GM10248 (cell line): ENCODE data around the gene PYURF.

Experiments
- CTCF ChIA-PET: fragments of 300-600 bp; sonication (Branson Sonifier 250); formaldehyde crosslinking; extraction: SDS; loops from one replicate; lab custom pipeline; 2021; ENCODE audit warnings: antibody characterized with exemption; lab: Yijun Ruan, JAX
- POLR2A ChIA-PET: fragments of 350-650 bp; sonication (Branson Sonifier 250); formaldehyde crosslinking; extraction: SDS; loops from one replicate; lab custom pipeline; 2020; ENCODE audit warnings: antibody characterized with exemption; lab: Yijun Ruan, JAX
- DNase-seq: peaks from one replicate; pipeline ENCODE4 v3.0.0; 2012; ENCODE audit errors: extremely low spot score
- TF ChIP-seq, protein P1 (sequence below): IDR thresholded peaks from 2 replicates; pipeline ENCODE4 v1.5.1; 2012; ENCODE audit warnings: mild to moderate bottlenecking, low read depth; ENCODE audit errors: extremely low read depth, missing control alignments, control extremely low read depth

PYURF gene

GRCh38 chr4:88478247-88478646, 45.3 kb downstream of the PYURF start:
- CTCF ChIA-PET, result interaction anchor here (1.2 to 1.4 kb wide), 4 partner anchors 9 to 259 kb away, joined by 3 to 4 read pairs (median 3); no protein-coding TSS in a partner anchor
- POLR2A ChIA-PET, result no interaction called here
- DNase-seq, result no peak
- TF ChIP-seq, protein P1, sequence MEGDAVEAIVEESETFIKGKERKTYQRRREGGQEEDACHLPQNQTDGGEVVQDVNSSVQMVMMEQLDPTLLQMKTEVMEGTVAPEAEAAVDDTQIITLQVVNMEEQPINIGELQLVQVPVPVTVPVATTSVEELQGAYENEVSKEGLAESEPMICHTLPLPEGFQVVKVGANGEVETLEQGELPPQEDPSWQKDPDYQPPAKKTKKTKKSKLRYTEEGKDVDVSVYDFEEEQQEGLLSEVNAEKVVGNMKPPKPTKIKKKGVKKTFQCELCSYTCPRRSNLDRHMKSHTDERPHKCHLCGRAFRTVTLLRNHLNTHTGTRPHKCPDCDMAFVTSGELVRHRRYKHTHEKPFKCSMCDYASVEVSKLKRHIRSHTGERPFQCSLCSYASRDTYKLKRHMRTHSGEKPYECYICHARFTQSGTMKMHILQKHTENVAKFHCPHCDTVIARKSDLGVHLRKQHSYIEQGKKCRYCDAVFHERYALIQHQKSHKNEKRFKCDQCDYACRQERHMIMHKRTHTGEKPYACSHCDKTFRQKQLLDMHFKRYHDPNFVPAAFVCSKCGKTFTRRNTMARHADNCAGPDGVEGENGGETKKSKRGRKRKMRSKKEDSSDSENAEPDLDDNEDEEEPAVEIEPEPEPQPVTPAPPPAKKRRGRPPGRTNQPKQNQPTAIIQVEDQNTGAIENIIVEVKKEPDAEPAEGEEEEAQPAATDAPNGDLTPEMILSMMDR, result no peak

DNA sequence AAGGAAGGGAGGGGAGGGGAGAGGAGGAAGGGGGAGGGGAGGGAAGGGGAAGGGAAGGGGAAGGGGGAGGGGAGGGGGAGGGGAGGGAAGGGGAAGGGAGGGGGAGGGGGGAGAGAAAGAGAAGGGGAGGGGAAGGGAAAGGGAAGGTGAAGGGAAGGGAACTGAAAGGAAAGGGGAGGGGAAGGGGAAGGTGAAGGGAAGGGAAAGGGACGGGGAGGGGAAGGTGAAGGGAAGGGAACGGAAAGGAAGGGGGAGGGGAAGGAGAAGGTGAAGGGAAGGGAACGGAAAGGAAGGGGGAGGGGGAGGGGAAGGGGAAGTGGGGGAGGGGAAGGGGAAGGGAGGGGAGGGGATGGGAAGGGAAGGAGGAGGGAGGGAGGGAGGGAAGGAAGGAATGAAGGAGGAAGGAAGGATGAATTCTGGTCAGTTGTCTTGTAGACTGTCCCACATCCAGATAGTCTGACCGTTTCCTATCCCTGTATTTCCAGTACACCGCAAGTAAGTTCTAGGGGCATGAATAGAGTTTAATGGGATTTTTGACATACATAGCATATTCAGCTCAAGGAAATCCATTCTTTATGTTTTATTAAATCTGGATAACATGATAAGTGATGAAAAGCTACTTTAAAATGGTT, 46.2 kb downstream of the PYURF start:
- ChIA-PET CTCF (interaction anchor here (1.2 to 1.4 kb wide), 3 partner anchors 10 to 258 kb away, joined by 3 read pairs; no protein-coding TSS in a partner anchor), POLR2A (interaction anchor here (0.7 kb wide), 1 partner anchor 1655 kb away, joined by 3 read pairs; no protein-coding TSS in a partner anchor)
- TF ChIP-seq, protein P1, result no peak
- DNase-seq, result no peak
